ENCODE data around the gene STBD1.

Gene STBD1

GRCh38 chr4:76305971-76306881 is at the start of gene STBD1:
Gene STBD1, plus strand, starts transcription at chr4:76306733. Its CDS starts 37 bp downstream, at chr4:76306770.
- Histone ChIP-seq H3K4me2 (ENCODE audit: insufficient read depth, low read length) (no peak within 1 kb of the TSS), H2AFZ (ENCODE audit: low read depth, low read length) (peak within 1 kb of the TSS; percentile 27; the same call in 1 of the 2 replicates)
- no peak for ATAC-seq (ENCODE audit: insufficient read depth, low read depth)

DNA sequence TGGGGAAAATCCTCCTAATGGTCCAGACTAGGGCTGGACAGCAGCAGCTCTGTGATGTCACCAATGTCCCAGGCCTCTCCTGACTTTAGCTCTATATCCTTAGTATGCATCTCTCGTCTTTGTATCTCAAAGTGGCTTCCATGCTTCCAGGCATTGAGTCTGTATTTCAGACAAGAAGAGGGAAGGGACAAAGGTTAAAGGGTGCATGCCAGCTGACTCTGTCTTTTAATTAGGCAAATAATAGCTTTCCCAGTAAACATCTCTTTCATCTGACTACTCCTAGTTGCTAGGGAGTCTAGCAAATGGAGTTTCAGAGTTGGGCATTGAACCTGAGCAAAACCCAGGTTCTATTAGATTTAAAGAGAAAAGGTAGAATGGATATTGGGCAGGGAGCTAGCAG is 49.6 kb upstream of the STBD1 start:
- Histone ChIP-seq H3K4me1 (ENCODE audit: insufficient read depth, low read length) (no peaks in the 10 kb centered on the region), H3K4me3 (ENCODE audit: low read depth in 1 of 2, low read length in 2 of 2) (no peak overlapping the region), H3K36me3 (ENCODE audit: insufficient read depth, low read length) (no peaks in the 10 kb centered on the region), H3K27me3 (ENCODE audit: insufficient read depth, low read length, poor library complexity) (no peaks in the 10 kb centered on the region), H3K9me3 (ENCODE audit: insufficient read depth, low read length, severe bottlenecking) (no peaks in the 10 kb centered on the region), H3K4me2 (ENCODE audit: insufficient read depth, low read length) (no peak overlapping the region), H3K79me2 (ENCODE audit: insufficient read depth, low read length) (no peaks in the 10 kb centered on the region), H3K9ac (ENCODE audit: low read depth, low read length) (no peak overlapping the region), H4K20me1 (ENCODE audit: insufficient read depth, low read length) (no peaks in the 10 kb centered on the region), H3K27ac (ENCODE audit: low read length) (no peak overlapping the region), H2AFZ (ENCODE audit: low read depth, low read length) (no peak overlapping the region)
- DNase-seq (no peak), ATAC-seq (ENCODE audit: insufficient read depth, low read depth) (no peak)
- TF ChIP-seq EZH2 (IDR thresholded peaks at IDR 0.05; ENCODE audit: borderline replicate concordance, low read depth, low read length, severe bottlenecking) (no peak), CTCF (IDR thresholded peaks at IDR 0.05; ENCODE audit: borderline replicate concordance, extremely low read depth, low read length, poor library complexity, severe bottlenecking) (no peak)

More at GRCh38 chr4:76305971-76306881, at the start of gene STBD1:
- Histone ChIP-seq H3K9ac (ENCODE audit: low read depth, low read length) (no peak within 1 kb of the TSS), H3K9me3 (ENCODE audit: insufficient read depth, low read length, severe bottlenecking) (no peaks in the 10 kb centered on the region), H3K4me3 (ENCODE audit: low read depth in 1 of 2, low read length in 2 of 2) (no peak within 1 kb of the TSS), H3K4me1 (ENCODE audit: insufficient read depth, low read length) (peaks cover 8% of the 10 kb centered on the region), H3K27me3 (ENCODE audit: insufficient read depth, low read length, poor library complexity) (no peaks in the 10 kb centered on the region), H4K20me1 (ENCODE audit: insufficient read depth, low read length) (no peaks in the 10 kb centered on the region), H3K27ac (ENCODE audit: low read length) (no peak within 1 kb of the TSS), H3K36me3 (ENCODE audit: insufficient read depth, low read length) (no peaks in the 10 kb centered on the region), H3K79me2 (ENCODE audit: insufficient read depth, low read length) (no peaks in the 10 kb centered on the region)
- no peak for DNase-seq
- TF ChIP-seq EZH2 (IDR thresholded peaks at IDR 0.05; ENCODE audit: borderline replicate concordance, low read depth, low read length, severe bottlenecking), result no peak
- no peak for TF ChIP-seq CTCF (IDR thresholded peaks at IDR 0.05; ENCODE audit: borderline replicate concordance, extremely low read depth, low read length, poor library complexity, severe bottlenecking)

DNA sequence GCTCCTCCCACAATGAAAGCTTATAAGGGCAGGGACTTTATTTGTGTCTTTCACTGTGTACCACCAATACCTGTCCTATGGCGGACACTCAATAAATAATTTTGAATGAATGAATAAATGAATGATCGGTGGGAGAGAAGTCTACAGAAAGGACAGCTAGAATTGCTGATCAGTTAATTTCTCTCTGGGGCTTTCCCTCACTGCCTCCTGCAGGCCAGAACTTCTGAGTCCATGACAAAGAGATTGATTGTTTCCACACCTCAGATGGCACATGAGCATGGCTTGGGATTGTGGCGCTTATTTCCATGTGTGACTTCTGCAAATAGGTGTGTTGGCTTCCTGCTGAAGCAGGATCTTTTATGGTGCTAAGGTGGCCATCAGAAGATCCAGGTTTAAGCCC is 48.7 kb upstream of the STBD1 start:
- H3K4me1 ChIP-seq (ENCODE audit: insufficient read depth, low read length), result no peaks in the 10 kb centered on the region
- H3K27ac ChIP-seq (ENCODE audit: low read length), result no peak overlapping the region
- H3K9me3 ChIP-seq (ENCODE audit: insufficient read depth, low read length, severe bottlenecking), result no peaks in the 10 kb centered on the region
- H4K20me1 ChIP-seq (ENCODE audit: insufficient read depth, low read length), result no peaks in the 10 kb centered on the region
- no peaks in the 10 kb centered on the region for H3K36me3 ChIP-seq (ENCODE audit: insufficient read depth, low read length)
- no peak for DNase-seq
- H2AFZ ChIP-seq (ENCODE audit: low read depth, low read length), result no peak overlapping the region
- no peak overlapping the region for H3K4me2 ChIP-seq (ENCODE audit: insufficient read depth, low read length)
- TF ChIP-seq EZH2 (IDR thresholded peaks at IDR 0.05; ENCODE audit: borderline replicate concordance, low read depth, low read length, severe bottlenecking) (no peak), CTCF (IDR thresholded peaks at IDR 0.05; ENCODE audit: borderline replicate concordance, extremely low read depth, low read length, poor library complexity, severe bottlenecking) (no peak)
- H3K4me3 ChIP-seq (ENCODE audit: low read depth in 1 of 2, low read length in 2 of 2), result no peak overlapping the region
- no peak overlapping the region for H3K9ac ChIP-seq (ENCODE audit: low read depth, low read length)
- no peak for ATAC-seq (ENCODE audit: insufficient read depth, low read depth)
- H3K79me2 ChIP-seq (ENCODE audit: insufficient read depth, low read length), result no peaks in the 10 kb centered on the region
- no peaks in the 10 kb centered on the region for H3K27me3 ChIP-seq (ENCODE audit: insufficient read depth, low read length, poor library complexity)

Data from DND-41 (cell line).